NCI-H1436 treated with DMSO at 0.1 percent for 48 hours (cell line): ENCODE measurements around the gene SH3BP1.
"Not testable (repeated sequence)": the region's sequence is repeated elsewhere in the genome, so short reads cannot be mapped to it uniquely, and the experiment has no call there.

ENCODE experiments used
- DNase-seq: peaks from one replicate; lab custom pipeline; 2025; lab: John Stamatoyannopoulos, UW

Gene SH3BP1

DNA sequence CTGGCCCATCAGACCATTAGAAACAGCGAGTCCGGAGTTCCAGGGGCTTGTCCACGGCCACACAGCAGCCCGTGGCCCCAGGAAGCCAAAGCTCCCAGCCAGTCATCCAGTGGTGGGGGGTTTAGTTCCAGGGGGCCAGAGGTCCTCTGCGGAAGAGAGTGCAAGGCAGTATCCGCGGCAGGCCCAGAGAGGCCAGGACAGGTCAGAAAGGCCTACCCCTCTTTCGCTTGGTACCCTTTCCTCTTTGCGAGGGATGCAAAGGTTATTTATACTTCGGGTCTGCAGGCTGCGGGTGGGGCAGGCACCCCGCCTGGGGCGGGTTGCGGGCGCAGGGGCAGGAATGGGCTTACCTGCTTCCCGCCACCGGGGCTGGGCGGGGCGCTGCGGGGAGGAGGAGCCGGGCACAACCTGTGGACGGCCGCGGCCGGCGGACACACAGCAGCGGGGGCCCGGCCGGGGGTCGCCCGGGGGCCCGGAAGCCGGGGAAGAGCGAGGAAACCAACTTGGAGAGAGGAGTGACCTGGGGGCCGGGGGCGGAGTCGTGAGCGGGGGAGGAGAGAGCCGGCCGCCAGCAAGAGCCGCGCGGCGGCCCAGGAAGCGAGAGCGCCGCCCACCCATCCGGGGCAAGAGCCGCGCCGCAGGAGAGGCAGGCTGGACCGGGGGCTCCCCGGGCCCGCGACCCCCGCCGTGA lies at the start of gene SH3BP1:
TSS of gene SH3BP1 (plus strand) at position 600 of the 691 bp plus-strand sequence. CDS start 119 bp downstream, outside the sequence.
- no peak for DNase-seq

DNA sequence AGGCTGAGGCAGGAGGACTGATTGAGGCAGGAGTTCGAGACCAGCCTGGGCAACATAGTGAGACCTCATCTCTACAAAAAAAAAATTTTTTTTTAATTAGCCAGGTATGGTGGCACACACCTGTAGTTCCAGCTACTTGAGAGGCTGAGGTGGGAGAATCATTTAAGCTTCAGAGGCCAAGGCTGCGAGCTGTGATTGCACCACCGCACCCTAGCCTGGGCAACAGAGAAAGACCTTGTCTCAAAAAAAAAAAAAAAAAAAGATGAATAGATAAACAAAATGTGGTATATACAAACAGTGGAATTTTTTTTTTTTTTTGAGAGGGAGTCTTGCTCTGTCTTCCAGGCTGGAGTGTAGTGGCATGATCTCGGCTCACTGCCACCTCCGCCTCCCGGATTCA lies 48.4 kb upstream of the SH3BP1 start:
- DNase-seq = not testable (repeated sequence)

DNA sequence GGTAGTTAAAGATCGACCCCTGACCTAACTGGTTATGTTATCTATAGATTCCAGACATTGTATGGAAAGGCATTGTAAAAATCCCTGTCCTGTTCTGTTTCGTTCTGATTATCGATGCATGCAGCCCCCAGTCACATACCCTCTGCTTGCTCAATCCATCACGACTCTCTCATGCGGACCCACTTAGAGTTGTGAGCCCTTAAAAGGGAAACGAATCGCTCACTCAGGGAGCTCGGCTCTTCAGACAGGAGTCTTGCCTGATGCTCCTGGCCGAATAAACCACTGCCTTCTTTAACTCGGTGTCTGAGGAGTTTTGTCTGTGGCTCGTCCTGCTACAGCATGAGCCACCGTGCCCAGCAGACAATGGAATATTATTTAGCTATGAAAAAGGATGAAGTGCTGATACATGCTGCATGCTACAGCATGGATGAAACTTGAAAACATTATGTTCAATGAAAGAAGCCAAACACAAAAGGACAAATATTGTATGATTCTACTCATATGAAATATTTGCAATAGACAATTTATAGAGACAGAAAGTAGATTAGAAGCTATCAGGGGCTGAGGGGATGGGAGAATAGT lies 47.6 kb upstream of the SH3BP1 start:
- DNase-seq = no peak

DNA sequence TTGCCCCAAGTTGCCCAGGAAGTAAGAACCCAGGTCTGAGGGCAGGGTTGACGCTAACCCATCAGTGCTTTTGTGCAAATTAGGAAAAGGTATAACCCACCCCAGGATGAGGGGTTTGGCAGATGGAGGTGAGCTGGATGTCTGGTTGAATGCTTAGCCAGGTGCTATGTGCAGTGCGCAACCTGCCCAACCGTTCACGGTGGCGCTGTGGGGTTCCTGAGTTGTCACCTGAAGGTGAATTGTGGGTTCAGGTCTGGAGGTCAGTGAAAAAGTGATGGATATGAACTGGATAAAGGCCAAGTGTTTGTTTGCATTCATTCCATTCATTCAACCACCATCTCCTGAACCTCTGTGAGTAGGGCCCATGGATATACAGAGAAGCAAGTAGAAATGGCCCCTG lies 45.2 kb upstream of the SH3BP1 start:
- DNase-seq = no peak

- no peak for DNase-seq
Observed at GRCh38 chr22:37599153-37599552, 40.3 kb upstream of the SH3BP1 start.

GRCh38 chr22:37601203-37601539 lies 38.3 kb upstream of the SH3BP1 start:
- DNase-seq = no peak

GRCh38 chr22:37601540-37602442 lies 37.7 kb upstream of the SH3BP1 start:
- peak; percentile 74 for DNase-seq

DNA sequence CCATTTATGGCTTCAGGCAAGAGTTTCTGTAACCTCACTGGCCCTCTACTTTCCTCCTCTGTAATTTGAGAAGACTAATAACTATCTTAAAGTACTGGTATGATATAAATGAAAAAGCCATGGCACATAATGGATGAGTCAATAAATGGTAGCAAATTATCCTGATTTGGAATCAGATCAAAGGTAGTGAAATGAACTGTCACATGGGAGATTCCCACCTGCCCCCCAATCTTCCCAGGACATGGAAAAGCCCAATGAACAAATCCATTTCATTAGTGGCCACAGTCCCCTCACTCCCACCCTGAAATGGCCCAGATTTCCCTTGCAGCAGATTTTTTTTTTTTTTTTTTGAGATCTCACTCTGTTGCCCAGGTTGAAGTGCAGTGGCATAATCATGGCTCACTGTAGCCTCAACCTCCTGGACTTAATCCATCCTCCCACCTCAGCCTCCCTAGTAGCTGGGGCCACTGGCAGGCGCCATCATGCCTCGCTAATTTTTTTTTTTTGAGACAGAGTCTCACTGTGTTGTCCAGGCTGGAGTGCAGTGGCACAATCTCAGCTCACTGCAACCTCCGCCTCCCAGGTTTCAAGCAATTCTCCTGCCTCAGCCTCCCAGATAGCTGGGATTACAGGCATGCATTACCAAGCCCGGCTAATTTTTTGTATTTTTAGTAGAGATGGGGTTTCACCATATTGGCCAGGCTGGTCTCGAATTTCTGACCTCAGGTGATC lies 36.8 kb upstream of the SH3BP1 start:
- not testable (repeated sequence) for DNase-seq

GRCh38 chr22:37604074-37604473 lies 35.4 kb upstream of the SH3BP1 start:
- DNase-seq = no peak

- DNase-seq = no peak
Observed at GRCh38 chr22:37604875-37605274, 34.6 kb upstream of the SH3BP1 start.

DNA sequence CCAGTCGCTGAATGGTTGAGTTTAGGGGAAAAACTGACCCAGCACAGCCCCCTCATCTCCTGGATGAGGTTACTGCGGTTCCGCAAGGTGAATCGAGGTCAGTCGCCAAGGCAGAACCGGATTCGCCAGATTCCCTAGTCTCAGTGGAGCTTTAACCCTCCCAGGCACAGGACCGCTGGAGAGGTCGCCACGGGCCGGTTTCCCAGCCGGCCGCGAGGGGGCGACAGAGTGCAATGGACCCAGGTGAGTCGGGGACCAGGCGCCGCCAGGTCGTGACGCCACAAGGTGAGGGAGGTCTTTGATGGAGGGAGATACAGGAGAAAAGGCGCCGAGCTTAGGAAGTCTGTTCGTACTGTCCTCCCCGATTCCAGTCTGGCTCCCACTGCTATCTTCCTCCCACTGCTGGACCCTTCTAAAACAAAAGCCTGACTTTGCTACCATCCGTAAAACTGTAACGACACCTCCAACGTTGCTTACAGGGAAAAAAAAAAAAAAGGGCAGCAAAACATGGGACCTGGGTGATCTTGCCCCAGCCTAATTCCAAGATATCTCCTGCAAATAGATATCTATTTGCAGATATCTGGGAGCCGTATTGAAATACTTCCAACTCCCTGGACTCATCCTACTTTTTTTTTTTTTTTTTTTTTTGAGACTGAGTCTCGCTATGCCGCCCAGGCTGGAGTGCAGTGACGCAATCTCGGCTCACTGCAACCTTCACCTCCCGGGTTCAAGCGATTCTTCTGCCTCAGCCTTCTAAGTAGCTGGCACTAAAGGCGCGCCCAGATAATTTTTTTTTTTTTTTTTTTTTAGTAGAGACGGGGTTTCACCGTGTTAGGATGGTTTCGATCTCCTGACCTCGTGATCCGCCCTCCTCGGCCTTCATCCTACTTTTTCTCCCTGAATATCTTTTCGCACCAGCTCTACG lies 32.2 kb upstream of the SH3BP1 start:
- DNase-seq = peak; percentile 32

DNA sequence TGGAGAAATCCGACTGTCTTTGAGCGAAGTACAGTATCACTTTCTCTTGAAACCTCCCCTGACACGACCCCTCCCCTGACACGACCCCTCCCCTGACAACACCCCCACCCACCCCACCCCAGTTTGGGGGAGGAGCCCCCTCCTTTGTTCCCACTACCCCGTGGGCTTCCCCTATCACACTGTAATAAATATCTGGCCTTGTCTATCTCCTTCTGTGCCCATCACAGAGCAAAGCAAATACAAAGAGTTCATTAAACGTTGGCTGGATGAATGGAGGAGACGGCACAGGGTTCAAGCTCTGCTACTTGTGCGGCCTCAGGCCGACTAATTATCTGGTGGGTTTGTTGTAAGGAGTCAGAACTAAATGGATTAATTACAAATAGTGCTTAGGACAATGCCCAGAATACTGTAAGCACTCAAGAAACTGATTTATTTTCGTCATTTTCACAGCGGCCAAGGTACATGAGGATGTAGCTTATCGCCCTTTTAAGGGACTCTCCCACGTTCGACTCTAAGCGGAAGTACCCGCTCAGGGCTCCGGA lies 31.5 kb upstream of the SH3BP1 start:
- no peak for DNase-seq

GRCh38 chr22:37608477-37609239 lies 30.8 kb upstream of the SH3BP1 start, which contains the start of gene GGA1:
GGA1 (plus strand) TSS chr22:37608834; CDS start chr22:37608861, 27 bp downstream.
- peak; percentile 94 for DNase-seq

DNA sequence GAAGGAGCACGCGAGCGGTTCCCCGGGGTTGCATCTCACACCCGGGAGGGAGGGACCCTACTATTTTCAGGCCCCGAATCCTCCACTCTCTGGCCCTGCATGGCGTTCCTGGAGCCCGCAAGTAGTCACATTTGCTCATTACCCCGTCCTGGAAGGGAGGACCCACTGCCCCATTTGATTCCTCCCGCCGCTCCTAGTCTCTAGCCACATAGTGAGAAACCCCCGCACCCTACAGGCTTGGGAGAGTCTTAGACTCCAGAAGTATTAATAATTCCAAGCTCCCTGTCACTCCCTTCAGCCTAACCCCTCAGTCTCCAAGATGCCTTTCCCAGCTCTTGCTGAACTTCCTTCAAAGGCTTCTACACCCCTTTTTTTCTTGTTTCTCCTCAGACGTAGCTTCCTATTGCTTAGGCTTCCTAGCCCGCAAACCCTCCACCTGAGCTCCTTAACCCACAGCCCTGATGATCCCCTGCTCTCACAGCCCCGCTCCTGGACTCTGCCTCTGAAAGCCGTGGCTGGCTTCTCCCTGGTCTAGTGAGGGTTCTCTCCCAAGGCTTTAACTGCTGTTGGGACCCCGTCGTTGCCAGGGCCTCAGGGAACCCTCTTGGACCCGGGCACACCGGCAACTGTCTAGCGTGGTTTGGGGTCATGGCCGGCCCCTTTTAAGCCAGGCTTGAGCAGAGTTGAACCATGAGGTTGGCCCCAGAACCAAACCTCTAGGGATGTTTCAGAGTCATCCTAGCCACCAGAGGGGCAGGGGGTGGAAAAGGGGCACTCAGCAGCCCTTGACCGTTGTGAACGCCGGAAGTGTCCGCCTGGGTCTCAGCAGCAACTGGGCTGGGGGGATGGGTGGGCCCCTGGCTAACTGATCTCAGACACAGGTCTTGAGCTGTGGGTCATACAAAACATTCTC lies 30.0 kb upstream of the SH3BP1 start:
- DNase-seq = no peak

GRCh38 chr22:37610153-37610475 lies 29.4 kb upstream of the SH3BP1 start:
- not testable (repeated sequence) for DNase-seq

DNA sequence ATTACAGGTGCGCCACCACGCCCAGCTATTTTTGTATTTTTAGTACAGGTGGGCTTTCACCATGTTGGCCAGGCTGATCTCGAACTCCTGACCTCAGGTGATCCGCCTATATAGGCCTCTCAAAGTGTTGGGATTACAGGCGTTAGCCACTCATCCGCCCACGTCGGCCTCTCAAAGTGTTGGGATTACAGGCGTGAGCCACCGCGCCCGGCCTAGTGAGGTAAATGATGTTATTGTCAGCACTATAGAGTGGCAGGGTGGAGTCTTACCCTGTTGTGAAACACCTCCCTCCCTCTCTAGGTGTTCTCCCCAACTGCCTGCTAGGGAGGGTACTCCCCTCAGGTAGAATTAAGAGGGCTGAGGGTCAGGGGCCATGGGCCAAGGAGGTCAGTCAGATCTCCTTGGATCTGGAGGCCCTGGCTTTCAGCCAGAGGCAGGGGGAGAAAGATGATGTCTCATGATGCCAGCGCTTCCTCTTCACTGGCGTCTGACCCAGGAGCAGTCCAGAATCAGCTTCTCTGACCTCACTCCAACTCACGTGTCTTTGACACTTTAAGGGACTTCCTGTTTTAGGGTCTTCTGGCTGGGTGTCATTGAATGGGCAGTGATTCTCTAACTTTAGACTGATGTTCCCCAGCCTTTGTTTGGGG lies 28.9 kb upstream of the SH3BP1 start:
- DNase-seq = no peak

DNA sequence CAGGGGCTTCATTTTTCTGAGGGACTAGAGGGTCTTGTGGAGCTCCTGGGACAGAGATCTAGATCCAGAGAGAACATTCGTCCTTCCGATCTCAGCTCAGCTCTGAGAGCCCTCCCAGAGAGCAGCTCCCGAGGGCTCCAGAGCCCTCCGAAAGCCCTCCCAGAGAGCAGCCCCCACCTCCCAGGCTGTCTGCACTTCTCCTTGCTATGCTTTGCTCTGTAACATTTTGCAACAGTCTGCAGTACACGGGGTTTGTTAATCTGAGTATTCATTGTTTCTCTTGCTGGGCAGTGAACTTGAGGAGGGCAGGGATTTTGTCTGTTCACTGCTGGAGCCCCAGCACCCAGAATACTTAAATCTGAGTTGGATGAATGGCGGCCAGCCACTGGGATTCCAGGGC lies 28.3 kb upstream of the SH3BP1 start:
- no peak for DNase-seq
